HG03565 (cell line): ENCODE data around the gene CMSS1.
A peak's percentile ranks its signal among the peaks of the same experiment; 100 is the strongest.
"Not testable (repeated sequence)": the region's sequence is repeated elsewhere in the genome, so short reads cannot be mapped to it uniquely, and the experiment has no call there.

ENCODE experiments used
- ATAC-seq: cut with Tn5 transposase; IDR thresholded peaks from one replicate; pipeline ENCODE4 v1.9.1; 2021; ENCODE audit warnings: mild to moderate bottlenecking, moderate library complexity; ENCODE audit not compliant: unreplicated experiment

CMSS1 gene

DNA sequence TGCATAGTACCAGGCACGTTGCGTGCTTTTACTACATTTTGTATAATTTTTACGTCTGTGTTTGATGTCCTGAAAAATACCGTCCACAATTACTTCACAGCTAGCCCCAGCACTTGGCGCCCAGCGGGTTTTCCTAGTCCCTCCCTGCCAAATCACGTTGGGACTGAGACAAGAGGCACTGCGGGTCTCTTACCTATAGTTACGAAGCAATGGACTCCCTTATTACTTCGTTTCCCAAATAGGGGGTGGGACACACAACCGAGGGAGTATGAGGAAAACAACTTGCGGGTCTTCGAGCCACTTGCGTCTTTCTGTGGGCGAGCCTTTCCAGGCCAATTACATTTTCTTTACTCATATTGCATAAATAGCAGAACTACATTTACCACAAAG is 620 bp upstream of the CMSS1 start:
- no peak for ATAC-seq

DNA sequence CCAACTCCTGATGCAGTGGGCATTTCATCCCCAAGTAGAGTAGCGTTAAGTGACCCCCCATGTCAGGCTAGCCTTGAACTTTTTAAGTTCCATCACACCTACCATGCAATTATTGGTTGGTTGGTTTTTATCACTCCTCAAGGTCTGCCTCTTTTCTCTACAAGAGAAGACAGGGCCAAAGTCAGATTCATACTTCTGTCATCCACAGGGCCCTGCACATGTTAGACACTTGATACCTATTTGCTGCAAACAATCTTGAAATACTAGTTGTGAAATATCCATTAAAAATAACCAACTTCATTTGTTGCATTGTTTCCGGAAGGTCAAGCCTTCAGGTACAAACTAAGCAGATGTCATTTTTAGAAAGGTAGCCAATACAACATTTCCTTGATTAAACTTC is 1.2 kb downstream of the CMSS1 start:
- ATAC-seq = no peak

GRCh38 chr3:99823723-99824711 is 6.4 kb downstream of the CMSS1 start:
- no peak for ATAC-seq

DNA sequence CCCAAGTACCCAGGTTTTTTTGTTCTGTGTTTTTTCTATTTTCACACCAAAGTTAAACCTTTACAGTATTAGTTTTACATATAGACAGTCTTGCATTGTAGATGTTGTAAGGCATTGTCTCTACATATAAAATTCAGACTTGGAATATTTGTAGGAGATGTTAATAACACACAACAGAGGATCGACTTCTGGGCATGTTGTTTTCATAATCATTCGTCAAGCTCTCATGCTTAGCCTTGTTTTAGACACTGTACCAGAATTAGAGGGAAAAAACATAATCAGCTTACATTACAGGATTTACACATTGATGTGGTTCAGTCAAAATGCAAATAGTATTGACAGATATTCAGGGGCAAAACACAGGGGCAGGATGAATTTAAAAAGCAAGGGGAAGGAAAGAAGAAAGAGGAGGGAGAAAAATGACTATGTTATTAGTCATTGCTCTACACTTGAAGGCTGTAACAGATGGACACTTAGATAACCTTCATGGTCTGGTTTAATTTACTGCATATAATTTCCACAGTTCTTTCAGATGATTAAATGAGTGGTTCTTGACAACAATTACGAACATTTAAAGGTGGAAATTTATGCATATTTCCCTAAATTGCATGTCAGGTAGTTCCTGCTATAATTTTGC is 7.5 kb downstream of the CMSS1 start:
- ATAC-seq = no peak

GRCh38 chr3:99829844-99830243 is 12.2 kb downstream of the CMSS1 start:
- ATAC-seq = no peak

DNA sequence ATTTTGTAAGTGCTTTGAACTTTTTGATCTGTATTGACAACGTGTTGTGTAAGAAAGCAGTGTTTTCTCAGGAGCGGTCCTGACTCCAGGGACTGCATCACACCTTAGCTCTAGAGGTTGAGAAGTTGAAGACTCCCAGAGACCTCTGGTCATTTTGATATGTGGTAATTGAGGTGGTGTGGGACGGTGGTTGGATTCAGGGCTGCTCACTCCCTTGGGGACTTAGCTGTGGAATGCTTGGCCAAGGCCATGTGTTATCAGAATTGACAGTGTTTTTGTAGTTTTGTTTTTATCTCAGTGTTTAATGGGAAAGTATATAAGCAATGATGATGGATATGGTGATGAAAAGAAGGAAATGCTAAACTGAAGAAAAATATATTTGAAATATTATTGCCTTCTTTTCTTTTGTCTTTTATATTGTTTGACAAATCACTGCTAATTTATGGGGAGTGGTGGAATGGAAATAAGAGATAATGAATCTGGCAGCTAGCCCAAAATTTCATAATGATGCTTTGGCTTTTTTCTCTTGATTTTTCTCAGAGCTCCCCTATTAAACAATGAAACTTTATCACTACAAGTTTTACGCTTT is 16.0 kb downstream of the CMSS1 start:
- no peak for ATAC-seq

GRCh38 chr3:99834211-99834957 is 16.7 kb downstream of the CMSS1 start:
- ATAC-seq = no peak

GRCh38 chr3:99836681-99837080 is 19.0 kb downstream of the CMSS1 start:
- no peak for ATAC-seq

DNA sequence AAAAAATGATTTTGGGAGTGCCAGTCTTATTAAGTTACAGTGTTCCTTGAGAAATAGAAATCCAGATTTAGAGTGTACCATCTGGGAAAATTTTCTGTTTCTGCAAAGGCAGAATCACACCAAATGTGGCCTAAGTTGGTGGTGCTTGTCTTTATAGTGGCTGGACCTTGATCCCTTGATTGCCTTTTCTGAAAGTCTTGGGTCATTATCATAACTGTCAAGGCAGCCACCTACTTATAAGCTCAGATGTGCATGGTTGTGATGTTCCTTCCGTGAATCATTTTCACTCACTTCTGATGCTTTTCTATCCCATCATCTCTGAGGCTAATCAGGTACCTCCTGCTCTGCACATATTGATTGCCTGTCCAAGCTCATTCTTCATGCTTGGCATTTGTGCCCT is 20.1 kb downstream of the CMSS1 start:
- no peak for ATAC-seq

- ATAC-seq = no peak
Observed at GRCh38 chr3:99838755-99839154, 21.1 kb downstream of the CMSS1 start.

DNA sequence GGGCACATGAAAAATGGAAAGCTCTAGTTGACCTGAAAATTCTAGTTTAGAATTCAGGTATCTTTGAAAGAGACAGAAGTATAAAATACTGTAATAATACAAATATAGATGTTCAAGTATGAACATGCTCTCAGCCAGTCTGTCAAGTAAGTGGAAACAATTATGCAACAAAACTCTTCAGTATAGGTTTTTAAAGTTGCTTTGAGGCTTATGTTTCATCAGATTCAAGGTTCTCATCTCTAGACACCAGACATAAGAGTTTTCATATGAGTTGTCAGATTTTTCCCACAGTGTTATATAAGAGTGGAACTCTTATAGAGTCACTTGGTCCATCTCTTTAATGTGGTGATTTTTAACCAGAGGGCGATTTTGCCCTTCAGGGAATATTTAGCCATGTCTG is 22.0 kb downstream of the CMSS1 start:
- no peak for ATAC-seq

- not testable (repeated sequence) for ATAC-seq
Observed at GRCh38 chr3:99841949-99842348, 24.3 kb downstream of the CMSS1 start.

- peak; percentile 37 for ATAC-seq
Observed at GRCh38 chr3:99842826-99843589, 25.3 kb downstream of the CMSS1 start.

GRCh38 chr3:99843590-99844258 is 26.1 kb downstream of the CMSS1 start:
- ATAC-seq = peak; percentile 8

- no peak for ATAC-seq
Observed at GRCh38 chr3:99845331-99845730, 27.7 kb downstream of the CMSS1 start.

GRCh38 chr3:99845999-99846398 is 28.3 kb downstream of the CMSS1 start:
- no peak for ATAC-seq

GRCh38 chr3:99846477-99847160 is 29.0 kb downstream of the CMSS1 start:
- ATAC-seq = no peak

GRCh38 chr3:99848433-99848832 is 30.8 kb downstream of the CMSS1 start:
- ATAC-seq = no peak

- no peak for ATAC-seq
Observed at GRCh38 chr3:99850608-99851007, 32.9 kb downstream of the CMSS1 start.
